ENCODE measurements around the gene DNA2. TPM values are rescaled to one million over a fixed set of nuclear protein-coding genes. Genes with fewer than 3 reads are reported as not detected.
A peak's percentile ranks its signal among the peaks of the same experiment; 100 is the strongest.
"Not testable (repeated sequence)": the region's sequence is repeated elsewhere in the genome, so short reads cannot be mapped to it uniquely, and the experiment has no call there.

Gene DNA2
- total and polyA plus RNA-seq, 4 donors = 1.5 to 6.2 (median 3.0) TPM

- Histone ChIP-seq H3K27ac (ENCODE audit: low read depth in 1 of 2, low read length in 1 of 2) (no peak overlapping the region), H3K27me3 (ENCODE audit: control insufficient read depth in 3 of 3, insufficient read depth in 3 of 3, low read length in 2 of 3) (no peaks in the 10 kb centered on the region), H3K4me1 (ENCODE audit: control insufficient read depth in 5 of 5, insufficient read depth in 5 of 5, low read length in 5 of 5) (peaks cover 0 to 18% (median 5%) of the 10 kb centered on the region in 5 donors), H3K4me3 (no peak overlapping the region), H3K36me3 (ENCODE audit: control insufficient read depth in 4 of 4, insufficient read depth in 4 of 4, low read length in 4 of 4) (no peaks in the 10 kb centered on the region), H3K9ac (ENCODE audit: insufficient read depth in 1 of 2, low read length in 2 of 2) (no peak overlapping the region), H3K9me3 (ENCODE audit: control insufficient read depth in 4 of 4, insufficient read depth in 3 of 4, low read length in 3 of 4) (no peaks in the 10 kb centered on the region)
- no peak for TF ChIP-seq CTCF (IDR thresholded peaks at IDR 0.05; ENCODE audit: control extremely low read depth, extremely low read depth)
- DNase-seq (no peak), ATAC-seq (ENCODE audit: insufficient read depth, low FRiP score) (no peak)
- WGBS, 2 donors = 63 to 71% methylated on average over 3 of the region's 3 CpGs
These were observed 2.2 kb upstream of the DNA2 start for GRCh38 chr10:68474021-68474420.

GRCh38 chr10:68471063-68471585, 649 bp downstream of the DNA2 start:
- ATAC-seq (ENCODE audit: insufficient read depth, low FRiP score) = no peak
- no peak for TF ChIP-seq CTCF (IDR thresholded peaks at IDR 0.05; ENCODE audit: control extremely low read depth, extremely low read depth)

GRCh38 chr10:68470300-68470699, 1.5 kb downstream of the DNA2 start:
- WGBS, 2 donors = 43 to 65% methylated on average over 6 of the region's 6 CpGs
- H3K27me3 ChIP-seq (ENCODE audit: control insufficient read depth in 3 of 3, insufficient read depth in 3 of 3, low read length in 2 of 3) = no peaks in the 10 kb centered on the region
- no peak overlapping the region for H3K27ac ChIP-seq (ENCODE audit: low read depth in 1 of 2, low read length in 1 of 2)
- H3K9ac ChIP-seq (ENCODE audit: insufficient read depth in 1 of 2, low read length in 2 of 2) = peak overlapping the region; percentile 6 to 73
- no peak overlapping the region for H3K4me3 ChIP-seq
- no peak for TF ChIP-seq CTCF (IDR thresholded peaks at IDR 0.05; ENCODE audit: control extremely low read depth, extremely low read depth)
- ATAC-seq (ENCODE audit: insufficient read depth, low FRiP score) (no peak), DNase-seq (no peak)
- H3K9me3 ChIP-seq (ENCODE audit: control insufficient read depth in 4 of 4, insufficient read depth in 3 of 4, low read length in 3 of 4) = no peaks in the 10 kb centered on the region
- peaks cover 0 to 6% (median under 1%) of the 10 kb centered on the region in 4 donors for H3K36me3 ChIP-seq (ENCODE audit: control insufficient read depth in 4 of 4, insufficient read depth in 4 of 4, low read length in 4 of 4)
- peaks cover 0 to 18% (median 5%) of the 10 kb centered on the region in 5 donors for H3K4me1 ChIP-seq (ENCODE audit: control insufficient read depth in 5 of 5, insufficient read depth in 5 of 5, low read length in 5 of 5)

More at GRCh38 chr10:68471063-68471585, 649 bp downstream of the DNA2 start:
- H3K27me3 ChIP-seq (ENCODE audit: control insufficient read depth in 3 of 3, insufficient read depth in 3 of 3, low read length in 2 of 3) = no peaks in the 10 kb centered on the region
- 0 to 2% methylated on average over 14 of the region's 14 CpGs for WGBS, 2 donors
- H3K4me3 ChIP-seq = peak overlapping the region; percentile 79
- no peaks in the 10 kb centered on the region for H3K9me3 ChIP-seq (ENCODE audit: control insufficient read depth in 4 of 4, insufficient read depth in 3 of 4, low read length in 3 of 4)
- DNase-seq = peak in 2 of 3 donors; percentile 6 to 10
- no peak overlapping the region for H3K27ac ChIP-seq (ENCODE audit: low read depth in 1 of 2, low read length in 1 of 2)
- H3K9ac ChIP-seq (ENCODE audit: insufficient read depth in 1 of 2, low read length in 2 of 2) = peak overlapping the region; percentile 58 to 73
- H3K36me3 ChIP-seq (ENCODE audit: control insufficient read depth in 4 of 4, insufficient read depth in 4 of 4, low read length in 4 of 4) = peaks cover 0 to 2% (median 0%) of the 10 kb centered on the region in 4 donors
- peaks cover 0 to 18% (median 5%) of the 10 kb centered on the region in 5 donors for H3K4me1 ChIP-seq (ENCODE audit: control insufficient read depth in 5 of 5, insufficient read depth in 5 of 5, low read length in 5 of 5)

GRCh38 chr10:68469838-68470237, 1.9 kb downstream of the DNA2 start:
- no peak for DNase-seq
- Histone ChIP-seq H3K27ac (ENCODE audit: low read depth in 1 of 2, low read length in 1 of 2) (no peak overlapping the region), H3K27me3 (ENCODE audit: control insufficient read depth in 3 of 3, insufficient read depth in 3 of 3, low read length in 2 of 3) (no peaks in the 10 kb centered on the region), H3K9me3 (ENCODE audit: control insufficient read depth in 4 of 4, insufficient read depth in 3 of 4, low read length in 3 of 4) (no peaks in the 10 kb centered on the region), H3K4me3 (no peak overlapping the region), H3K36me3 (ENCODE audit: control insufficient read depth in 4 of 4, insufficient read depth in 4 of 4, low read length in 4 of 4) (peaks cover 0 to 6% (median under 1%) of the 10 kb centered on the region in 4 donors), H3K9ac (ENCODE audit: insufficient read depth in 1 of 2, low read length in 2 of 2) (no peak overlapping the region), H3K4me1 (ENCODE audit: control insufficient read depth in 5 of 5, insufficient read depth in 5 of 5, low read length in 5 of 5) (peaks cover 0 to 18% (median 5%) of the 10 kb centered on the region in 5 donors)
- TF ChIP-seq CTCF (IDR thresholded peaks at IDR 0.05; ENCODE audit: control extremely low read depth, extremely low read depth) = no peak
- WGBS, 2 donors = 88 to 90% methylated on average over 4 of the region's 4 CpGs
- no peak for ATAC-seq (ENCODE audit: insufficient read depth, low FRiP score)

- ATAC-seq (ENCODE audit: insufficient read depth, low FRiP score); DNase-seq; H3K4me1 ChIP-seq (ENCODE audit: control insufficient read depth in 5 of 5, insufficient read depth in 5 of 5, low read length in 5 of 5); H3K9me3 ChIP-seq (ENCODE audit: control insufficient read depth in 4 of 4, insufficient read depth in 3 of 4, low read length in 3 of 4); H3K9ac ChIP-seq (ENCODE audit: insufficient read depth in 1 of 2, low read length in 2 of 2); H3K27ac ChIP-seq (ENCODE audit: low read depth in 1 of 2, low read length in 1 of 2); H3K4me3 ChIP-seq; H3K27me3 ChIP-seq (ENCODE audit: control insufficient read depth in 3 of 3, insufficient read depth in 3 of 3, low read length in 2 of 3): not testable (repeated sequence)
- peaks cover 2 to 17% (median 3%) of the 10 kb centered on the region in 4 donors for H3K36me3 ChIP-seq (ENCODE audit: control insufficient read depth in 4 of 4, insufficient read depth in 4 of 4, low read length in 4 of 4)
- WGBS, 2 donors = 92 to 94% methylated on average over 3 to 4 of the region's 4 CpGs
These were observed 7.0 kb downstream of the DNA2 start for GRCh38 chr10:68464729-68465128.

All from lung (tissue), 12 donors.